T47D (cell line): ENCODE results near the gene NTM.

Experiments used
- DNase-seq, 2 experiments: peaks; one replicate each; pipeline versions ENCODE4 v3.0.0 to v3.0.0-alpha.2; 2011 to 2012; ENCODE audit warnings: low read depth in 1 of 2, low spot score in 1 of 2
- JUND ChIP-seq: IDR thresholded peaks from 2 replicates; pipeline ENCODE4 v1.6.1; 2012; ENCODE audit warnings: low read depth
- in situ Hi-C: cut with HindIII; loops from 2 replicates; pipeline ENCODE4 v1.10.0; 2016; ENCODE audit warnings: low sequenced_read_pairs, low pct_unique_long_range_greater_than_20kb

Gene NTM

GRCh38 chr11:131353766-131354165 lies 16.6 kb upstream of the NTM start:
- in situ Hi-C loops = no loop called here
- TF ChIP-seq JUND = no peak
- no peak for DNase-seq

GRCh38 chr11:131354251-131354701 lies 16.1 kb upstream of the NTM start:
- no peak for DNase-seq
- no peak for TF ChIP-seq JUND
- in situ Hi-C loops = no loop called here

GRCh38 chr11:131356206-131356605 lies 14.2 kb upstream of the NTM start:
- no peak for DNase-seq
- no peak for TF ChIP-seq JUND
- in situ Hi-C loops = no loop called here

- TF ChIP-seq JUND = no peak
- in situ Hi-C loops = no loop called here
These were observed 5.0 kb upstream of the NTM start for GRCh38 chr11:131365329-131365930.

DNA sequence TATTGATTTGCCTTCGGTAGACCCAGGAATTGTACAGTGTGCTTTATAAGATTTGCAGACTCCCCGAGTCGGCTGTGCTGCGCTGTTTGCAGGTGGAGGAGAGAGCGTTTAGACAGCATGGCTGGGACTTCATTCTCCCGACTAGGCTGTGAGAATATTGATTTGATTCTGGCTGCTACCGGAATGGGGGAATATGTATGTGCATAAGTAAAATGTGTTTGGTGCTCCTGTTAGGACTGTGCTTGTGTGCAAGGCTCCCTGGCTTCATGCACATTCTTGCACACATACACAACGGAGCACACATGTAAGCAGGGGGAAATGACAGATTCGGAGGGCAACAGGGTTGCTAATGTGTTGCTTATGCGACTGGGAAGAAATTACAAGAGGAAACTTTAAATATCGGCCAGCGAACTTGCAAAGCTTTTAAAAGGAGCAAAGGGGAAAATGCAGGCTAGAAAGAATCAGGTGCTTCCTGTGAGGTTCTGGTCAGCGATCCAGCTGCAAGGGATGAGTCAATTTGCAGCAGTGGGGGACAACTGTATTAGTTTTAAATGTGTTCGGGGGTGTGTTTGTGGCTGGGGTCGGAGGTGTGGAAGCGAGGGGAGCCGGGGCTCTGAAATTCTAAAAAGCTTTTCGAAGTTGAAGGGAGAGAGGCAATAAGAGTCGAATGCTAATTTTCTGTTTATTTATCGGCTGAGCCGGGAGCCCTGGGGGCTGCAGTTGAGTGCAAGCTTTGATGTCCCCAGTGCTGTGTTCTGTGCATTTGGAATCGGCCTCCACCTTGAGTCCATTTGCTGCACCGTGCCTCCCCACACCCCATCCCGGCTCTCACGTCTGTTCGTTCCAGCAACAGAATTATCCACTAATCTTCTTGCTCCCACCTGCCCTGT lies 731 bp downstream of the NTM start:
- DNase-seq = no peak
- in situ Hi-C loops = no loop called here
- no peak for TF ChIP-seq JUND

More at GRCh38 chr11:131365329-131365930, 5.0 kb upstream of the NTM start:
- DNase-seq = no peak

GRCh38 chr11:131371791-131372104 lies 1.3 kb downstream of the NTM start:
- DNase-seq = no peak
- in situ Hi-C loops = no loop called here
- TF ChIP-seq JUND = no peak

DNA sequence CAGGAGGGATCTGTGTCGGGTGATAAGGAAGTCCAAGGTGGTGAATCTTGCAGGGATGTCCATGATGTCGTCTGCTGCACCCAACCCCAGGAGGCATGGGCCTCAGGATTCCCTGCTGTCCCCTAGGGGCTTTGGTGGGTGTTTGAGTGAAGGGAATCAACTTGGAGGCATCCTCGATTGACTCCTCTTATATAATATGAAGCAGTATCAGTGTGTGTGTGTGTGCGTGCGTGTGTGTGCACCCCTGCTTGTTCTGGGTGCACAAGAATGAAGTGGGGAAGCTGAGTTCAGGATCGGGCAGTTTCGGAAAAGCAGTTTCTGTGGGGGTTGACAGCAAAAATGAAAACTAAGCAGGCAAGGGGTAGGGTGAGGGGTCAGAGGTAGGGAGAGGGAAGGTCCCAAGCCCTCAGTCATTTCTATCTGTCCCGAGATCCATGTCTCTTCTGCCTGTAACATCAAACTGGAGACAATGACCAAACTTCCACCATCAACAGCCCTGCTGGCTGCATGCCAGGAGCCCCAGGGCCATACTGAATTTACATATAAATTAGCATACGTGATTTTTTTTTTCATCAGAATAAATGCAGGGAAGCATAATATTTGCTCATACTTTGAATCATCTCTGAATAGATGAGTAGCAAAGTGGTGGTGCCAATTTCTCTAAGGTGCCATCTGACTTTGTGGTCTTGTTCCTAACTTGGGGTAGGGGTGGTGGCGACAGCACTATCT lies 2.0 kb downstream of the NTM start:
- DNase-seq = no peak
- TF ChIP-seq JUND = no peak
- in situ Hi-C loops = no loop called here

DNA sequence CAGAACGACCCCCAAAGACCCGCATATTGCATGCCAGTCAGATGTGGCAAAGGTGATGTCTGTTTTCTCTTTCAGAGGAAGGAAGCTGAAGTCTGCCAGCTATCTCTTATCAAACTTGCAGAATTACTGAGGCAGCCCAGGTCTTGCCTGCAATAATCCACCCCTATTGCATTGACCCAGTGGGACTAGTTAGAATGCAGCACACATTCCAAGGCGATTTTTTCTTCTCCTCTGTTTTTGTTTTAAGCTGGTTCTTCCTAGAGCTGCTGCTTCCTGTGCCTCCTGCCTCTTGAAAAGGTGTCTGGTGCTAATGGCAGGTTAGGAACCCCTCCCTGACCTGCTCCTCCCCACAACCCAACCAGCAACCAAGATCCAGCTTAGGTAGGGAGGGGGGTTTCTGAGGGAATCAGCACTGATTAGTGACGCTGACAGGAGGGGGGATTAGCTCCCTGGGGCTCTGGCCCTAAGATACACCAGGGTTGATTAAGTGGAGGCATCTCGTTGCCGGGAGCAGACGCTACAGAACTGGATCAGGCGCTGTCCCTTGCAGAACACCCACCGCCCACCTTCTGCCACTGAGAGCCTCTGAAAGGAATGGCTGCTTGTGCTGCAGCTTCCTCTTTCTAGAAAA lies 2.8 kb downstream of the NTM start:
- no peak for TF ChIP-seq JUND
- in situ Hi-C loops = no loop called here
- no peak for DNase-seq

- no peak for TF ChIP-seq JUND
- in situ Hi-C loops = no loop called here
- DNase-seq = no peak
These were observed 3.3 kb downstream of the NTM start for GRCh38 chr11:131373756-131374155.

GRCh38 chr11:131375421-131375820 lies 5.0 kb downstream of the NTM start:
- DNase-seq = no peak
- in situ Hi-C loops = no loop called here

DNA sequence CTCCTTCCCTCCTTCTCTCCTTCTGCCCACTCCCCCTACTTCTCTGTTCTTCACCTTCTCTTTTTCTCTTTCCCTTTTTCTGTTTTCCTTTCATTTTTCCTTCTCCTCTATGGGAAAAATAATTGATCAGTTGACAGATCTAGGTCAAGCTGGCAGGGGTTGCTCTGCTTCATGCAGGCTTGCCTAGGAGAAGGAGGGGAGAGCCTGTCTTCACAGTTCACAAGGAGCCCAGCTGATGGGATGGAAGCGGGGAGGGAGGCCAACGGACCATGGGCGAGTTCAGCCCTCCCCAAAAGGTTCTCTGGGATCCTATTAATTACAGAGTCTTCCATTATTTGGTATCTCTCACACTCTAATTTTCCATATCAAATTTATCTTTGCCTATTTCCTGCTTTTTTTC lies 5.5 kb downstream of the NTM start:
- in situ Hi-C loops = no loop called here
- TF ChIP-seq JUND = no peak
- no peak for DNase-seq

More at GRCh38 chr11:131375421-131375820, 5.0 kb downstream of the NTM start:
- no peak for TF ChIP-seq JUND

DNA sequence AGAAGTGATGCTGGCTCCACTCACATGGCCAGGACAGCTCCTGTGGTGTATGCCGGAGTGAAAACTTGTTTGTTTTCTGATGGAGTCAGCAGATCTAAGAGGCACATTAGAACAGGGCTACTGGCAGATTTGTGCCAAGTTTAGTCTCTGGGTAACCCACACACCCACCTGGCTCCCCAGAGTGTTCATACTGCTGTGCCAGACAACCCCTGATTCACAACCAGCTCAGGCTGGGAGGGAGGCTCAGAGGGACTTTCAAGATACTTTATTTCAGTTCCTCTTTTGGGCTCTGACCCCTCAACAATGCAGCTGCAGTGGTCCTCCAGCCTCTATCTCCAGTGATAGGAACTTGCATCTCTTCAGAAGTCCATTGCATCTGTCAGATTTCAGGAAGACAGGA lies 8.5 kb downstream of the NTM start:
- in situ Hi-C loops = no loop called here
- DNase-seq = no peak
- TF ChIP-seq JUND = no peak
